ENCODE measurements around the gene CORO1C.
A peak's percentile ranks its signal among the peaks of the same experiment; 100 is the strongest.

Gene CORO1C

DNA sequence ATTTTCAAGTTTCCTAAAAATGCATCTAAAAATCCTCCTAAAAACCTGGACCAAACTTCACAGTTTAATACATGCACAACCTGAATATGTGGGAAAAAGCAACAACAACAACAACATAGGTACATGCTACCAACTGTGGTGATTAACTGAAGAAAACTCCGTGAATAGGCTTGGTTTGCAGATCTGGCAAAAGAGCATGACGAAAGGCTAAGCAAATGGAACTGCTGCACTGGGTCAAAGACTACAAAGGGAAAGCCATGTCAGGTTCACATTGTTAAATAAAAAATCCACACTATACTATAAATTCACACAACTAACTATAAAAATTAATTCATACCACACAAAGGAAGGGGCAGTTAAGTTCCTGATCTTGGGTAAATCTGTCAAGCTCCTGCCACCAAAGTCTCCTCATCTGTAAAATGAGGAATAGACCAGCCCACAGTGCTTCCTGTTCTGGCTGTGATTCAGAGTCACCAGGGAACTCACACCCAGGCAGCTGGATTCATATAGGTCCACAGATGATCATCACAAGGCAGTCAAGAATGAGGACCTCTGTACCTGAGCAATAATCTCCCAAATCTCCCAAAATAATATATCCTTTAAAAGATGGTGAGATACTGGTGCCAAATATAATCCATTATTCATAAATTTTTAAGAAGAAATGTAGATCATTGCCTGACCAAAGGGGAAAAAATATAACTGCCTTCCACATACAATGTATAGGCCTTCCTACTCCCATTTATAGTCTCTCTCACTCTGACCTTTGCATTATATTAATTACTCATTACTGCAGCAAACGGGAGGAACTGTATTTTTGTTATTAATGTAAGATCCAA lies 7.0 kb downstream of the CORO1C start:
- no peak for DNase-seq
- TF ChIP-seq, protein P1, sequence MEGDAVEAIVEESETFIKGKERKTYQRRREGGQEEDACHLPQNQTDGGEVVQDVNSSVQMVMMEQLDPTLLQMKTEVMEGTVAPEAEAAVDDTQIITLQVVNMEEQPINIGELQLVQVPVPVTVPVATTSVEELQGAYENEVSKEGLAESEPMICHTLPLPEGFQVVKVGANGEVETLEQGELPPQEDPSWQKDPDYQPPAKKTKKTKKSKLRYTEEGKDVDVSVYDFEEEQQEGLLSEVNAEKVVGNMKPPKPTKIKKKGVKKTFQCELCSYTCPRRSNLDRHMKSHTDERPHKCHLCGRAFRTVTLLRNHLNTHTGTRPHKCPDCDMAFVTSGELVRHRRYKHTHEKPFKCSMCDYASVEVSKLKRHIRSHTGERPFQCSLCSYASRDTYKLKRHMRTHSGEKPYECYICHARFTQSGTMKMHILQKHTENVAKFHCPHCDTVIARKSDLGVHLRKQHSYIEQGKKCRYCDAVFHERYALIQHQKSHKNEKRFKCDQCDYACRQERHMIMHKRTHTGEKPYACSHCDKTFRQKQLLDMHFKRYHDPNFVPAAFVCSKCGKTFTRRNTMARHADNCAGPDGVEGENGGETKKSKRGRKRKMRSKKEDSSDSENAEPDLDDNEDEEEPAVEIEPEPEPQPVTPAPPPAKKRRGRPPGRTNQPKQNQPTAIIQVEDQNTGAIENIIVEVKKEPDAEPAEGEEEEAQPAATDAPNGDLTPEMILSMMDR (IDR thresholded peaks at IDR 0.05): no peak
- H3K4me1 Mint-ChIP-seq: peaks cover 76% of the 10 kb centered on the region
- H3K27ac Mint-ChIP-seq: peak overlapping the region; percentile 41
- H3K9me3 Mint-ChIP-seq: no peaks in the 10 kb centered on the region
- H3K4me3 Mint-ChIP-seq: no peak overlapping the region
- H3K36me3 Mint-ChIP-seq (ENCODE audit: low read depth): peaks cover 15% of the 10 kb centered on the region
- no peaks in the 10 kb centered on the region for H3K27me3 Mint-ChIP-seq (ENCODE audit: low read depth, poor library complexity)

DNA sequence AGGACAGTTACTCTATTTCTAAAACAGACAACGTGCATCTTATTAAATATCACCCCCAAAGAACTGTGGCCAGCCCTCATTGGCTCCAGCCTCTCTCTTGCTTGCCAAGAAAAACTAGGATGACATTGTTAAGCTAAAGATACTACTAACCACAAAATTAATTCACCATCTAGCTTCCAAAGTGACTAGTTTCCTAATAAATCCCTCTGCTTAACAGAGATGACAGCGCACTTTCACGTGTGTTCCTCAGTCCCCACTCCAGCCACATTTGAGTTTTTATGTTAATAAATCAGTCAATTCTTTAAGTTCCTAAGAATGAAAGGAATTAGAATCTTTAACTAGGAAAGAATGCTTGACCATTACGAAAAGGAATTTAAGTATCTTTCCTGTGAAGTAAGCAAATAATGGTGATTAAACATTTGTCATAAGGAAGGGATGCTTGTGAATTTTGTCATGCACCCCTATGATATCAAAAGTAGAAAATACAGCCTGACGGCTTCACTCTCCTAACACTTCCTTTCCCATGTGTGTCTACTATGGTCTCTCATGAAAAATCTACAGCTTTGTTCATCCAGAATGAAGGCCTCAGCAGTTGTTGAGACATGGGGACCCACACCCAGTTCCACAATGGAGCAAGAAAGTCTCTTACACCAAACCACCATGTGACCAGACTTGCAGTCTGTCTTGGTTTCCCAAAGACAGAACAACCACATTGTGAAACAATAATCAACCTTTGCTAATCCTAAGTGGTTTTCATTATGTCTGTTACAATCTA lies 8.1 kb downstream of the CORO1C start:
- no peaks in the 10 kb centered on the region for H3K27me3 Mint-ChIP-seq (ENCODE audit: low read depth, poor library complexity)
- H3K9me3 Mint-ChIP-seq: no peaks in the 10 kb centered on the region
- no peak overlapping the region for H3K4me3 Mint-ChIP-seq
- H3K27ac Mint-ChIP-seq: peak overlapping the region; percentile 96
- TF ChIP-seq, protein P1 (IDR thresholded peaks at IDR 0.05): no peak
- H3K36me3 Mint-ChIP-seq (ENCODE audit: low read depth): peaks cover 21% of the 10 kb centered on the region
- peaks cover 66% of the 10 kb centered on the region for H3K4me1 Mint-ChIP-seq
- DNase-seq: no peak

GRCh38 chr12:108722463-108722862 lies 8.9 kb downstream of the CORO1C start:
- H3K9me3 Mint-ChIP-seq: no peaks in the 10 kb centered on the region
- DNase-seq: no peak
- H3K27me3 Mint-ChIP-seq (ENCODE audit: low read depth, poor library complexity): no peaks in the 10 kb centered on the region
- H3K27ac Mint-ChIP-seq: no peak overlapping the region
- peaks cover 22% of the 10 kb centered on the region for H3K36me3 Mint-ChIP-seq (ENCODE audit: low read depth)
- TF ChIP-seq, protein P1 (IDR thresholded peaks at IDR 0.05): no peak
- peaks cover 60% of the 10 kb centered on the region for H3K4me1 Mint-ChIP-seq
- H3K4me3 Mint-ChIP-seq: no peak overlapping the region

DNA sequence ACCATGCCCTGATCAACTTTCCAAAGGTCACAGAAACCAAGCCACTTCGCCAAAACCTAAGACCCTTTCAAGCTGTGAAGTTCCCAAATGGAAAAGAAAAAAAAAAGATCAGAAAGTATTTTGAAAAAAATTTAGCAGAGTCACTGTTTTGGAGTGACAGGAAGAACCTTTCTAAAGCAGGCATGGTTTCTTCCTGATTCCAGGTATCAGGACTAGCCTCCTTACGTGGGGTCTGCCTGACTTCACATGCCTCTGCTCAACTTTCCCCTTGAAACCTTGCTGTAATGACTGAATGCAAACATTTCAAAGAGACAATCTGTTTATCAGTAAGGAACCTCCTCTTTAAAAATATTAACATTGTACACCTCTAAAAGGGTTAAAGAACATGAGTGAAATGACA lies 9.5 kb downstream of the CORO1C start:
- H3K27me3 Mint-ChIP-seq (ENCODE audit: low read depth, poor library complexity): no peaks in the 10 kb centered on the region
- TF ChIP-seq, protein P1 (IDR thresholded peaks at IDR 0.05): no peak
- peaks cover 54% of the 10 kb centered on the region for H3K4me1 Mint-ChIP-seq
- H3K36me3 Mint-ChIP-seq (ENCODE audit: low read depth): peaks cover 23% of the 10 kb centered on the region
- no peak for DNase-seq
- H3K9me3 Mint-ChIP-seq: no peaks in the 10 kb centered on the region
- H3K27ac Mint-ChIP-seq: no peak overlapping the region
- H3K4me3 Mint-ChIP-seq: no peak overlapping the region

- H3K4me1 Mint-ChIP-seq: peaks cover 50% of the 10 kb centered on the region
- H3K36me3 Mint-ChIP-seq (ENCODE audit: low read depth): peaks cover 24% of the 10 kb centered on the region
- DNase-seq: no peak
- TF ChIP-seq, protein P1 (IDR thresholded peaks at IDR 0.05): no peak
- no peak overlapping the region for H3K27ac Mint-ChIP-seq
- H3K9me3 Mint-ChIP-seq: no peaks in the 10 kb centered on the region
- H3K4me3 Mint-ChIP-seq: no peak overlapping the region
- no peaks in the 10 kb centered on the region for H3K27me3 Mint-ChIP-seq (ENCODE audit: low read depth, poor library complexity)
These were observed 10.4 kb downstream of the CORO1C start for GRCh38 chr12:108720757-108721514.

All from nephron progenitor cell (in vitro differentiated cells).